Astrocyte (in vitro differentiated cells and primary cell): ENCODE measurements around the gene PARD3B. TPM values are rescaled to one million over a fixed set of nuclear protein-coding genes. Genes with fewer than 3 reads are reported as not detected.

ENCODE experiments used
- DNase-seq: peaks from one replicate; pipeline ENCODE4 v3.0.0-alpha.2; 2010; ENCODE audit warnings: low read depth
- FAIRE-seq: peaks from 2 replicates; lab custom pipeline; 2011; peaks lifted over from hg19 to GRCh38; lab: Jason Lieb, UNC
- H2AFZ ChIP-seq: 2 replicates; pipeline ENCODE4 v1.6.0; 2012; ENCODE audit warnings: low read depth, low read length, inconsistent platforms
- H3K27ac ChIP-seq: 2 replicates; pipeline ENCODE4 v1.5.1; 2011; ENCODE audit warnings: low read depth, low read length, inconsistent platforms
- H3K27me3 ChIP-seq: 2 replicates; pipeline ENCODE4 v1.6.0; 2011; ENCODE audit warnings: low read length, inconsistent platforms; ENCODE audit not compliant: insufficient read depth
- H3K36me3 ChIP-seq: 2 replicates; pipeline ENCODE4 v1.5.1; 2011; ENCODE audit warnings: low read length, inconsistent platforms; ENCODE audit not compliant: insufficient read depth
- H3K4me1 ChIP-seq: 2 replicates; pipeline ENCODE4 v1.5.1; 2011; ENCODE audit warnings: low read length, inconsistent platforms; ENCODE audit not compliant: insufficient read depth
- H3K4me2 ChIP-seq: 2 replicates; pipeline ENCODE4 v1.6.0; 2012; ENCODE audit warnings: low read length, inconsistent platforms
- H3K4me3 ChIP-seq: 2 replicates; pipeline ENCODE4 v1.5.1; 2011; ENCODE audit warnings: low read depth, mild to moderate bottlenecking, low read length, inconsistent platforms; ENCODE audit not compliant: insufficient read depth
- H3K79me2 ChIP-seq: 2 replicates; pipeline ENCODE4 v1.6.0; 2012; ENCODE audit warnings: mild to moderate bottlenecking, low read length, inconsistent platforms; ENCODE audit not compliant: insufficient read depth
- H3K9ac ChIP-seq: 2 replicates; pipeline ENCODE4 v1.6.0; 2012; ENCODE audit warnings: mild to moderate bottlenecking, low read length, inconsistent platforms
- H3K9me3 ChIP-seq: 2 replicates; pipeline ENCODE4 v1.5.1; 2012; ENCODE audit warnings: low read depth, mild to moderate bottlenecking, low read length, inconsistent platforms; ENCODE audit not compliant: insufficient read depth
- H4K20me1 ChIP-seq: 2 replicates; pipeline ENCODE4 v1.6.0; 2012; ENCODE audit warnings: low read length, inconsistent platforms; ENCODE audit not compliant: insufficient read depth
- H3K27ac Mint-ChIP-seq: one replicate; pipeline ENCODE4 v1.8.0; 2021; ENCODE audit warnings: mild to moderate bottlenecking, mixed read lengths; ENCODE audit not compliant: unreplicated experiment
- H3K27me3 Mint-ChIP-seq: one replicate; pipeline ENCODE4 v1.8.0; 2021; ENCODE audit warnings: low read depth, mixed read lengths; ENCODE audit not compliant: unreplicated experiment
- H3K36me3 Mint-ChIP-seq: one replicate; pipeline ENCODE4 v1.8.0; 2021; ENCODE audit warnings: low read depth, mixed read lengths; ENCODE audit not compliant: unreplicated experiment
- H3K4me1 Mint-ChIP-seq: one replicate; pipeline ENCODE4 v1.8.0; 2021; ENCODE audit warnings: low read depth, mixed read lengths; ENCODE audit not compliant: unreplicated experiment
- H3K4me3 Mint-ChIP-seq: one replicate; pipeline ENCODE4 v1.8.0; 2021; ENCODE audit warnings: mild to moderate bottlenecking, moderate library complexity, mixed read lengths; ENCODE audit not compliant: unreplicated experiment
- H3K9me3 Mint-ChIP-seq: one replicate; pipeline ENCODE4 v1.8.0; 2021; ENCODE audit warnings: mild to moderate bottlenecking, mixed read lengths; ENCODE audit not compliant: unreplicated experiment
- EZH2 ChIP-seq: IDR thresholded peaks from 2 replicates; pipeline ENCODE4 v1.6.1; 2012; ENCODE audit warnings: mild to moderate bottlenecking, low read length, inconsistent platforms; ENCODE audit not compliant: insufficient read depth
- total RNA-seq: library from RNA; stranded (reverse); gene quantifications from 2 replicates; pipeline ENCODE4 v1.2.1, GENCODE V29; 2021
- TF ChIP-seq, protein P1 (sequence below): IDR thresholded peaks from 2 replicates; pipeline ENCODE4 v1.5.1; 2011; ENCODE audit warnings: low read depth, mild to moderate bottlenecking, inconsistent platforms, low read length, moderate library complexity; ENCODE audit not compliant: insufficient read depth

The PARD3B gene
- total RNA-seq, 1 donor from 2014 or later = 6.5 TPM

GRCh38 chr2:205424326-205424725, 879.1 kb downstream of the PARD3B start:
- no peaks in the 10 kb centered on the region for H3K9me3 ChIP-seq
- Mint-ChIP-seq H3K27ac (no peak overlapping the region), H3K36me3 (no peaks in the 10 kb centered on the region)

GRCh38 chr2:205425102-205425501, 879.8 kb downstream of the PARD3B start:
- H3K27me3 ChIP-seq = no peaks in the 10 kb centered on the region
- no peaks in the 10 kb centered on the region for H3K36me3 Mint-ChIP-seq
- H2AFZ ChIP-seq = no peak overlapping the region
- no peaks in the 10 kb centered on the region for H3K9me3 ChIP-seq
- no peak overlapping the region for H3K27ac Mint-ChIP-seq
- FAIRE-seq = no peak
- no peak overlapping the region for H3K27ac ChIP-seq
- H3K36me3 ChIP-seq = no peaks in the 10 kb centered on the region
- no peaks in the 10 kb centered on the region for H3K27me3 Mint-ChIP-seq
- H3K79me2 ChIP-seq = no peaks in the 10 kb centered on the region
- no peaks in the 10 kb centered on the region for H3K4me1 ChIP-seq
- no peak overlapping the region for H3K4me3 ChIP-seq
- H3K9ac ChIP-seq = no peak overlapping the region
- no peak for TF ChIP-seq EZH2
- TF ChIP-seq, protein P1, sequence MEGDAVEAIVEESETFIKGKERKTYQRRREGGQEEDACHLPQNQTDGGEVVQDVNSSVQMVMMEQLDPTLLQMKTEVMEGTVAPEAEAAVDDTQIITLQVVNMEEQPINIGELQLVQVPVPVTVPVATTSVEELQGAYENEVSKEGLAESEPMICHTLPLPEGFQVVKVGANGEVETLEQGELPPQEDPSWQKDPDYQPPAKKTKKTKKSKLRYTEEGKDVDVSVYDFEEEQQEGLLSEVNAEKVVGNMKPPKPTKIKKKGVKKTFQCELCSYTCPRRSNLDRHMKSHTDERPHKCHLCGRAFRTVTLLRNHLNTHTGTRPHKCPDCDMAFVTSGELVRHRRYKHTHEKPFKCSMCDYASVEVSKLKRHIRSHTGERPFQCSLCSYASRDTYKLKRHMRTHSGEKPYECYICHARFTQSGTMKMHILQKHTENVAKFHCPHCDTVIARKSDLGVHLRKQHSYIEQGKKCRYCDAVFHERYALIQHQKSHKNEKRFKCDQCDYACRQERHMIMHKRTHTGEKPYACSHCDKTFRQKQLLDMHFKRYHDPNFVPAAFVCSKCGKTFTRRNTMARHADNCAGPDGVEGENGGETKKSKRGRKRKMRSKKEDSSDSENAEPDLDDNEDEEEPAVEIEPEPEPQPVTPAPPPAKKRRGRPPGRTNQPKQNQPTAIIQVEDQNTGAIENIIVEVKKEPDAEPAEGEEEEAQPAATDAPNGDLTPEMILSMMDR = no peak
- H3K4me2 ChIP-seq = no peak overlapping the region
- no peaks in the 10 kb centered on the region for H4K20me1 ChIP-seq
- no peaks in the 10 kb centered on the region for H3K4me1 Mint-ChIP-seq
- no peak for DNase-seq
- peaks cover 1% of the 10 kb centered on the region for H3K9me3 Mint-ChIP-seq
- no peak overlapping the region for H3K4me3 Mint-ChIP-seq

More at GRCh38 chr2:205424326-205424725, 879.1 kb downstream of the PARD3B start:
- Histone ChIP-seq H3K4me1 (no peaks in the 10 kb centered on the region), H3K4me3 (no peak overlapping the region), H3K27ac (no peak overlapping the region), H3K27me3 (no peaks in the 10 kb centered on the region), H4K20me1 (no peaks in the 10 kb centered on the region), H3K79me2 (no peaks in the 10 kb centered on the region), H3K9ac (no peak overlapping the region), H2AFZ (no peak overlapping the region), H3K4me2 (no peak overlapping the region), H3K36me3 (no peaks in the 10 kb centered on the region)
- FAIRE-seq = no peak
- Mint-ChIP-seq H3K9me3 (peaks cover 1% of the 10 kb centered on the region), H3K4me3 (no peak overlapping the region), H3K4me1 (no peaks in the 10 kb centered on the region), H3K27me3 (no peaks in the 10 kb centered on the region)
- no peak for TF ChIP-seq EZH2
- TF ChIP-seq, protein P1 = no peak
- no peak for DNase-seq

GRCh38 chr2:205427112-205427511, 881.8 kb downstream of the PARD3B start:
- peak; percentile 61 for DNase-seq
- H3K4me1 Mint-ChIP-seq = no peaks in the 10 kb centered on the region
- no peaks in the 10 kb centered on the region for H3K4me1 ChIP-seq
- H3K4me3 ChIP-seq = no peak overlapping the region
- no peak overlapping the region for H3K9ac ChIP-seq
- peak overlapping the region; percentile 38 for H3K4me2 ChIP-seq
- H3K36me3 Mint-ChIP-seq = no peaks in the 10 kb centered on the region
- peak; percentile 50 for FAIRE-seq
- H3K27me3 Mint-ChIP-seq = no peaks in the 10 kb centered on the region
- no peaks in the 10 kb centered on the region for H4K20me1 ChIP-seq
- H3K9me3 ChIP-seq = no peaks in the 10 kb centered on the region
- H2AFZ ChIP-seq = no peak overlapping the region
- no peak for TF ChIP-seq EZH2
- H3K36me3 ChIP-seq = no peaks in the 10 kb centered on the region
- H3K27ac ChIP-seq = no peak overlapping the region
- H3K4me3 Mint-ChIP-seq = no peak overlapping the region
- H3K9me3 Mint-ChIP-seq = peaks cover 1% of the 10 kb centered on the region
- no peaks in the 10 kb centered on the region for H3K27me3 ChIP-seq
- no peak overlapping the region for H3K27ac Mint-ChIP-seq
- no peaks in the 10 kb centered on the region for H3K79me2 ChIP-seq
